Measurements from ENCODE around the gene TAS1R3.

Gene TAS1R3

DNA sequence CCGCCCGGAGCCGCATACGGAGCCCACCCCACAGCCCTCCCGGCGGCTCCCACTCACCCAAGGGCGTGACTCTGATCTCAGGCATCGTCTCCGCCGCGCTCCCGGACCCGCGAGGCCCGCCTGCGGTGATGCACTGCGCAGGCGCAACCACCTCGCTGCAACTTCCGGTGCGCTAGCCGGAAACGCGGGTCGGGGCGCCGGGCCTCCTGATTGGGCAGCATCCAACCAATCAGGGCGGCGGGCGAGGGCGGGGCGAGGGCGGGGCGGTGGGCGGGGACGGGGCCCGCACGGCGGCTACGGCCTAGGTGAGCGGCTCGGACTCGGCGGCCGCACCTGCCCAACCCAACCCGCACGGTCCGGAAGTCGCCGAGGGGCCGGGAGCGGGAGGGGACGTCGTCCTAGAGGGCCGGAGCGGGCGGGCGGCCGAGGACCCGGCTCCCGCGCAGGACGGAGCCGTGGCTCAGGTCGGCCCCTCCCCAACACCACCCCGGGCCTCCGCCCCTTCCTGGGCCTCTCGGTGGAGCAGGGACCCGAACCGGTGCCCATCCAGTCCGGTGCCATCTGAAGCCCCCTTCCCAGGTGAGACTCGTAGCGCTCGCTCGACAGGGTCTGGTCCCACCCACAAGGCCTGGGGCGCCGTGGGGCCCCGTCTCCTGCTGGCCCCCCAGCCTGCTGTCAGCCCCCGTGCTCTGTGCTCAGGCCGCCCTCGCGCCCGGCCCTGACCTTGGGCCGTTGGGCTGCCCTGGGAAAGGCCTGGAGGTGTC lies 6.4 kb upstream of the TAS1R3 start, which contains the start of the genes CPTP and INTS11:
Gene CPTP, plus strand, starts transcription at position 279 of the 764 bp plus-strand sequence. CDS start 2,109 bp downstream, outside the sequence.
Gene INTS11, minus strand, starts transcription at position 137 of the 764 bp plus-strand sequence. Its CDS starts 52 bp downstream, at position 85.
- H2AFZ ChIP-seq = peak within 1 kb of the TSS; percentile 76
- H3K4me1 ChIP-seq = peaks cover 5% of the 10 kb centered on the region
- peaks cover 22% of the 10 kb centered on the region for H3K79me2 ChIP-seq
- H3K27me3 ChIP-seq (ENCODE audit: control insufficient read depth, insufficient read depth, low read length) = no peaks in the 10 kb centered on the region
- H3K4me2 ChIP-seq (ENCODE audit: low read length) = peak within 1 kb of the TSS; percentile 81
- no peaks in the 10 kb centered on the region for H3K36me3 ChIP-seq (ENCODE audit: control insufficient read depth, insufficient read depth, low read length)
- H3K9ac ChIP-seq = peak within 1 kb of the TSS; percentile 92
- H3K27ac ChIP-seq = peak within 1 kb of the TSS; percentile 91
- peak within 1 kb of the TSS; percentile 97 for H3K4me3 ChIP-seq (ENCODE audit: low read depth, low read length)
- no peaks in the 10 kb centered on the region for H3K9me3 ChIP-seq (ENCODE audit: control insufficient read depth, low read length)
- TF ChIP-seq, protein P1, sequence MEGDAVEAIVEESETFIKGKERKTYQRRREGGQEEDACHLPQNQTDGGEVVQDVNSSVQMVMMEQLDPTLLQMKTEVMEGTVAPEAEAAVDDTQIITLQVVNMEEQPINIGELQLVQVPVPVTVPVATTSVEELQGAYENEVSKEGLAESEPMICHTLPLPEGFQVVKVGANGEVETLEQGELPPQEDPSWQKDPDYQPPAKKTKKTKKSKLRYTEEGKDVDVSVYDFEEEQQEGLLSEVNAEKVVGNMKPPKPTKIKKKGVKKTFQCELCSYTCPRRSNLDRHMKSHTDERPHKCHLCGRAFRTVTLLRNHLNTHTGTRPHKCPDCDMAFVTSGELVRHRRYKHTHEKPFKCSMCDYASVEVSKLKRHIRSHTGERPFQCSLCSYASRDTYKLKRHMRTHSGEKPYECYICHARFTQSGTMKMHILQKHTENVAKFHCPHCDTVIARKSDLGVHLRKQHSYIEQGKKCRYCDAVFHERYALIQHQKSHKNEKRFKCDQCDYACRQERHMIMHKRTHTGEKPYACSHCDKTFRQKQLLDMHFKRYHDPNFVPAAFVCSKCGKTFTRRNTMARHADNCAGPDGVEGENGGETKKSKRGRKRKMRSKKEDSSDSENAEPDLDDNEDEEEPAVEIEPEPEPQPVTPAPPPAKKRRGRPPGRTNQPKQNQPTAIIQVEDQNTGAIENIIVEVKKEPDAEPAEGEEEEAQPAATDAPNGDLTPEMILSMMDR (IDR thresholded peaks at IDR 0.05) = no peak

- peak overlapping the region; percentile 91 for H3K27ac ChIP-seq
- no peak overlapping the region for H2AFZ ChIP-seq
- no peaks in the 10 kb centered on the region for H3K36me3 ChIP-seq (ENCODE audit: control insufficient read depth, insufficient read depth, low read length)
- TF ChIP-seq, protein P1 (IDR thresholded peaks at IDR 0.05) = no peak
- peak overlapping the region; percentile 72 for H3K4me2 ChIP-seq (ENCODE audit: low read length)
- H3K79me2 ChIP-seq = peaks cover 22% of the 10 kb centered on the region
- H3K4me3 ChIP-seq (ENCODE audit: low read depth, low read length) = peak overlapping the region; percentile 97
- H3K27me3 ChIP-seq (ENCODE audit: control insufficient read depth, insufficient read depth, low read length) = no peaks in the 10 kb centered on the region
- no peaks in the 10 kb centered on the region for H3K9me3 ChIP-seq (ENCODE audit: control insufficient read depth, low read length)
- peaks cover 5% of the 10 kb centered on the region for H3K4me1 ChIP-seq
- peak overlapping the region; percentile 92 for H3K9ac ChIP-seq
Measured at GRCh38 chr1:1325288-1326074, 5.6 kb upstream of the TAS1R3 start.

- H3K27me3 ChIP-seq (ENCODE audit: control insufficient read depth, insufficient read depth, low read length) = no peaks in the 10 kb centered on the region
- H3K9ac ChIP-seq = no peak overlapping the region
- H3K4me3 ChIP-seq (ENCODE audit: low read depth, low read length) = peak overlapping the region; percentile 97
- TF ChIP-seq, protein P1 (IDR thresholded peaks at IDR 0.05) = no peak
- H3K9me3 ChIP-seq (ENCODE audit: control insufficient read depth, low read length) = no peaks in the 10 kb centered on the region
- peak overlapping the region; percentile 91 for H3K27ac ChIP-seq
- no peaks in the 10 kb centered on the region for H3K36me3 ChIP-seq (ENCODE audit: control insufficient read depth, insufficient read depth, low read length)
- H3K4me2 ChIP-seq (ENCODE audit: low read length) = peak overlapping the region; percentile 72
- H3K79me2 ChIP-seq = peaks cover 21% of the 10 kb centered on the region
- H2AFZ ChIP-seq = no peak overlapping the region
- peaks cover 5% of the 10 kb centered on the region for H3K4me1 ChIP-seq
Measured at GRCh38 chr1:1326075-1326605, 4.9 kb upstream of the TAS1R3 start.

DNA sequence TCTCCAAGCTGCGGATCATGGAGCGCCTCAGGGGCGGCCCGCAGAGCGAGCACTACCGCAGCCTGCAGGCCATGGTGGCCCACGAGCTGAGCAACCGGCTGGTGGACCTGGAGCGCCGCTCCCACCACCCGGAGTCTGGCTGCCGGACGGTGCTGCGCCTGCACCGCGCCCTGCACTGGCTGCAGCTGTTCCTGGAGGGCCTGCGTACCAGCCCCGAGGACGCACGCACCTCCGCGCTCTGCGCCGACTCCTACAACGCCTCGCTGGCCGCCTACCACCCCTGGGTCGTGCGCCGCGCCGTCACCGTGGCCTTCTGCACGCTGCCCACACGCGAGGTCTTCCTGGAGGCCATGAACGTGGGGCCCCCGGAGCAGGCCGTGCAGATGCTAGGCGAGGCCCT lies 3.8 kb upstream of the TAS1R3 start:
- no peak overlapping the region for H2AFZ ChIP-seq
- no peaks in the 10 kb centered on the region for H3K9me3 ChIP-seq (ENCODE audit: control insufficient read depth, low read length)
- no peak overlapping the region for H3K4me2 ChIP-seq (ENCODE audit: low read length)
- no peak overlapping the region for H3K27ac ChIP-seq
- no peaks in the 10 kb centered on the region for H3K27me3 ChIP-seq (ENCODE audit: control insufficient read depth, insufficient read depth, low read length)
- no peak overlapping the region for H3K4me3 ChIP-seq (ENCODE audit: low read depth, low read length)
- H3K79me2 ChIP-seq = peaks cover 15% of the 10 kb centered on the region
- TF ChIP-seq, protein P1 (IDR thresholded peaks at IDR 0.05) = no peak
- H3K36me3 ChIP-seq (ENCODE audit: control insufficient read depth, insufficient read depth, low read length) = no peaks in the 10 kb centered on the region
- H3K4me1 ChIP-seq = peaks cover 5% of the 10 kb centered on the region
- H3K9ac ChIP-seq = no peak overlapping the region

Measured in parathyroid adenoma (tissue), 2 donors.